Fibroblast of skin of left quadriceps (primary cell): Measurements from ENCODE around the gene FTMT.
"Not testable (repeated sequence)": the region's sequence is repeated elsewhere in the genome, so short reads cannot be mapped to it uniquely, and the experiment has no call there.

Experiments used
- DNase-seq, 2 experiments: peaks; one replicate each; pipeline ENCODE4 v3.0.0-alpha.2; 2013; ENCODE audit warnings: low read depth in 2 of 2

The FTMT gene

GRCh38 chr5:121851643-121852574 lies at the start of gene FTMT:
Gene FTMT (plus strand): TSS chr5:121851882. CDS start chr5:121851964, 82 bp downstream.
- no peak for DNase-seq

- not testable (repeated sequence) for DNase-seq
Observed at GRCh38 chr5:121805251-121805650, 46.4 kb upstream of the FTMT start.

- peak; percentile 16 to 17 for DNase-seq
Observed at GRCh38 chr5:121805911-121806310, 45.8 kb upstream of the FTMT start.

GRCh38 chr5:121816164-121816563 lies 35.5 kb upstream of the FTMT start:
- DNase-seq: no peak

GRCh38 chr5:121819682-121820261 lies 31.9 kb upstream of the FTMT start:
- DNase-seq: no peak

GRCh38 chr5:121833617-121834016 lies 18.1 kb upstream of the FTMT start:
- DNase-seq: no peak

- no peak for DNase-seq
Observed at GRCh38 chr5:121834021-121834420, 17.7 kb upstream of the FTMT start.

GRCh38 chr5:121841892-121842291 lies 9.8 kb upstream of the FTMT start:
- DNase-seq: no peak

- DNase-seq: no peak
Observed at GRCh38 chr5:121850272-121850671, 1.4 kb upstream of the FTMT start.

- DNase-seq: no peak
Observed at GRCh38 chr5:121853850-121854249, 2.2 kb downstream of the FTMT start.

GRCh38 chr5:121862801-121863200 lies 11.1 kb downstream of the FTMT start:
- no peak for DNase-seq

- no peak for DNase-seq
Observed at GRCh38 chr5:121863753-121864285, 12.1 kb downstream of the FTMT start.

- no peak for DNase-seq
Observed at GRCh38 chr5:121867403-121867802, 15.7 kb downstream of the FTMT start.

GRCh38 chr5:121870489-121870888 lies 18.8 kb downstream of the FTMT start:
- peak in 1 of 2 experiments; percentile 0 for DNase-seq

GRCh38 chr5:121872856-121873255 lies 21.2 kb downstream of the FTMT start:
- DNase-seq: no peak

- no peak for DNase-seq
Observed at GRCh38 chr5:121873409-121873808, 21.7 kb downstream of the FTMT start.

- DNase-seq: no peak
Observed at GRCh38 chr5:121885630-121886029, 33.9 kb downstream of the FTMT start.

- no peak for DNase-seq
Observed at GRCh38 chr5:121887727-121888126, 36.0 kb downstream of the FTMT start.

GRCh38 chr5:121890297-121890858 lies 38.7 kb downstream of the FTMT start:
- no peak for DNase-seq

GRCh38 chr5:121897341-121897740 lies 45.7 kb downstream of the FTMT start:
- DNase-seq: no peak

- DNase-seq: no peak
Observed at GRCh38 chr5:121899346-121899745, 47.7 kb downstream of the FTMT start.
